Heart right ventricle (tissue), 16 donors: ENCODE data around the gene MIER2. TPM values are rescaled to one million over a fixed set of nuclear protein-coding genes. Genes with fewer than 3 reads are reported as not detected.

ENCODE experiments used
- ATAC-seq, 8 donors: fragments of 200-7000 bp; cut with Tn5 transposase; one replicate each; pipeline ENCODE4 v1.9.1; 2020; ENCODE audit warnings: mild to moderate bottlenecking in 8 of 8, moderate library complexity in 8 of 8, moderate number of reproducible peaks in 1 of 8
- DNase-seq, 2 donors: peaks; one replicate each; pipeline ENCODE4 v3.0.0-alpha.2; 2020
- H3K27ac ChIP-seq, 10 donors: fragments of 200-600 bp; sonication (generic) in 2 of 10; one replicate each; pipeline versions ENCODE4 v1.5.0 to v1.8.0; 2020 to 2022; ENCODE audit warnings: mild to moderate bottlenecking in 3 of 10
- H3K27me3 ChIP-seq, 7 donors: fragments of 200-600 bp; one replicate each; pipeline ENCODE4 v1.8.0; 2021 to 2022; ENCODE audit warnings: mild to moderate bottlenecking in 2 of 7
- H3K36me3 ChIP-seq, 9 donors: fragments of 200-600 bp; sonication (generic) in 1 of 9; one replicate each; pipeline versions ENCODE4 v1.5.0 to v1.8.0; 2020 to 2022; ENCODE audit warnings: mild to moderate bottlenecking in 2 of 9
- H3K4me1 ChIP-seq, 9 donors: fragments of 200-600 bp; sonication (generic) in 1 of 9; one replicate each; pipeline versions ENCODE4 v1.5.0 to v1.8.0; 2020 to 2022; ENCODE audit warnings: mild to moderate bottlenecking in 4 of 9
- H3K4me3 ChIP-seq, 10 donors: fragments of 200-600 bp; sonication (generic) in 2 of 10; one replicate each; pipeline versions ENCODE4 v1.5.0 to v1.8.0; 2020 to 2022; ENCODE audit warnings: mild to moderate bottlenecking in 7 of 10, moderate library complexity in 2 of 10
- H3K9me3 ChIP-seq, 11 donors: fragments of 200-600 bp in 10 of 11; sonication (generic) in 2 of 11; one replicate each; pipeline versions ENCODE4 v1.5.0 to v1.8.0; 2013 to 2022; ENCODE audit warnings: mild to moderate bottlenecking in 2 of 11, control low read depth in 1 of 11, moderate library complexity in 1 of 11
- CTCF ChIP-seq, 9 donors: fragments of 200-600 bp; sonication (generic) in 2 of 9; IDR thresholded peaks; one replicate each; pipeline versions ENCODE4 v1.5.0 to v1.8.0; 2021 to 2022; ENCODE audit warnings: antibody characterized with exemption in 9 of 9, mild to moderate bottlenecking in 5 of 9, moderate library complexity in 1 of 9
- WGBS, 2 donors: extraction: QIAGEN DNeasy Blood & Tissue Kit; methylation state at CpG; one replicate each; pipeline ENCODE4 v1.1.7; 2013; ENCODE audit warnings: inconsistent platforms in 1 of 2; 5-methylcytosine and 5-hydroxymethylcytosine counted together
- intact Hi-C, 10 donors: fragments of 100-400 bp; cut with DNase I; formaldehyde crosslinking; loops; one replicate each; pipeline versions ENCODE4 v1.11.1 to v1.14.2; 2022
- polyA plus RNA-seq, 2 donors: library from polyadenylated mRNA; stranded (reverse); fragments of 200-250 nt; gene quantifications; one replicate each; pipeline ENCODE4 v1.2.3, GENCODE V29; 2013
- total RNA-seq, 10 donors: library from RNA; stranded (reverse); fragmentation: NEBNext Ultra II Directional in 3 of 10; extraction: Animal tissue kit (Norgen Biotek cat#: 25700) in 3 of 10; gene quantifications; one replicate each; pipeline versions ENCODE4 v1.2.1 to v1.2.4, GENCODE V29; 2021 to 2023
- donor health status: Arrhythmogenic right ventricular cardiomyopathy.
- donor health status: ischemic (EF 13 %, LVEDD 7.1; RV severe dilation, severe dysfunction).
- donor health status: healthy with polysubstance abuse.
- donor health status: DM: no; HTN: yes; CAD: no.
- donor health status: DM: no; HTN: no; CAD: no.
- donor health status: ischemic (EF 25% LVEDD 6.9; RV normal size, moderate dysfunction).
- donor health status: ischemic (EF 25% LVEDD 5.7; RV mildly dilated, moderate dysfunction).
- donor health status: healthy.
- donor health status: DM: yes; HTN: yes; CAD: no.
- donor health status: Ischemic cardiomyopathy.
- donor health status: ischemic (EF 35%, LVEDD 5.7; RV mildly dilated, moderate dysfunction).
- donor health status: nonischemic (EF 11% LVEDD 7.7; RV severe dilation, severe dysfunction).
- donor health status: DM: yes; HTN: yes; CAD: no.
- donor health status: PGD.
- donor health status: ischemic (EF 29% LVEDD 5.4; RV normal size, mild dysfunction).
- donor health status: nonischemic (EF 23%, LVEDD 6.1; RV moderate dilation, normal function).

The MIER2 gene
- total and polyA plus RNA-seq, 12 donors, result 11.1 to 34.6 (median 17.6) TPM

DNA sequence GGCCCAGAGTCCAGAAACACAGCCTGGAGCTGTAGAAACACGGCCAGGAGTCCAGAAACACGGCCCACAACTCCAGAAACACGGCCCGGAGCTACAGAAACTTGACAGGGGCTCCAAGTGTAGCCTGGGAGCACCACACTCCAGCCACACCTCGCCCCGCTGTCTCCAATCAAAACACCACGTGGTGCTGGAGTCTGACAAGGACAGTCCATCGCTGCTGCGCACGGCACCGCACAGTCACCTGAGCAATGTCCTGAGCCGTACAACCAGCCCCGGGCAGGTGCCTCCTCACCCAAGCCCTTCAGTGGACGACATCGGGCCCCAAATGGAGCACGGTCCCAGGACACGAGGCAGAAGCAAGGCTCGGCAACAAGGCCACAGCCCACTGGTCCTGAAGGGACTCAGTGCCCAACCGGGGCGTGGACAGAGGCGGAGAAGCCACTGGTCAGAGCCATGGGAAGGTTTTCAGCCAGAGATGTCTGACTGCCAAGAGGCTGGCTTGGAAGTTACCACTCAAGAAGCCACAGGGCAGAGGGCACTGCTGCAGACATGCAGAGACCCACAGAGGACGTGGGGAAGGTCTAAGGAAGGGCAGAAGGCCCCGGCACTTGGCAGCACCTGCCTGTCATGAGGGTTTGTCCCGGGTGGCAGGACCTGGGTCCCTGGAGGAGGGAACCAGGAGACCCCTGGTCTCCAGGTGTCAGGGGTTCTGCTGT is 33.7 kb downstream of the MIER2 start:
- H3K4me3 ChIP-seq, result peak overlapping the region; percentile 27 to 59 (median 46)

GRCh38 chr19:310141-310651 is 34.4 kb downstream of the MIER2 start:
- peaks cover 12 to 84% (median 34%) of the 10 kb centered on the region in 9 donors for H3K36me3 ChIP-seq

More for the DNA sequence above, 33.7 kb downstream of the MIER2 start:
- peaks cover 0 to 35% (median 3%) of the 10 kb centered on the region in 9 donors for H3K4me1 ChIP-seq
- H3K9me3 ChIP-seq, result no peaks in the 10 kb centered on the region
- 73 to 82% methylated on average over 24 of the region's 24 CpGs for WGBS, 2 donors
- DNase-seq (peak in 1 of 2 donors; percentile 5), ATAC-seq (peak in 5 of 8 donors; percentile 29 to 60 (median 50))
- intact Hi-C loops, result no loop called here
- H3K27ac ChIP-seq, result peak overlapping the region; percentile 65 to 95 (median 86)
- H3K36me3 ChIP-seq, result peaks cover 12 to 84% (median 30%) of the 10 kb centered on the region in 9 donors
- TF ChIP-seq CTCF (IDR thresholded peaks at IDR 0.05), result no peak
- H3K27me3 ChIP-seq, result no peaks in the 10 kb centered on the region

GRCh38 chr19:309206-309565 is 35.4 kb downstream of the MIER2 start:
- intact Hi-C loops, result loop anchor here in 1 of 10 donors (5.0 kb wide), 1 partner anchor 33 kb away; the partner anchor contains the start of gene MIER2
- Histone ChIP-seq H3K27me3 (no peaks in the 10 kb centered on the region), H3K4me1 (peaks cover 0 to 34% (median 0%) of the 10 kb centered on the region in 9 donors), H3K36me3 (peaks cover 12 to 81% (median 29%) of the 10 kb centered on the region in 9 donors), H3K9me3 (no peaks in the 10 kb centered on the region), H3K4me3 (peak overlapping the region; percentile 11 to 51 (median 42)), H3K27ac (peak overlapping the region in 9 of 10 donors; percentile 43 to 86 (median 73))
- ATAC-seq, result no peak
- peak in 1 of 2 donors; percentile 1 for DNase-seq
- 61 to 73% methylated on average over 14 of the region's 14 CpGs for WGBS, 2 donors
- no peak for TF ChIP-seq CTCF (IDR thresholded peaks at IDR 0.05)

More at GRCh38 chr19:310141-310651, 34.4 kb downstream of the MIER2 start:
- Histone ChIP-seq H3K4me3 (peak overlapping the region; percentile 2 to 59 (median 46)), H3K9me3 (no peaks in the 10 kb centered on the region), H3K4me1 (peaks cover 0 to 35% (median 0%) of the 10 kb centered on the region in 9 donors), H3K27me3 (no peaks in the 10 kb centered on the region), H3K27ac (peak overlapping the region in 9 of 10 donors; percentile 65 to 95 (median 86))
- no peak for TF ChIP-seq CTCF (IDR thresholded peaks at IDR 0.05)
- intact Hi-C loops, result no loop called here
- ATAC-seq (peak in 3 of 8 donors; percentile 4 to 68 (median 18)), DNase-seq (peak in 1 of 2 donors; percentile 5)
- WGBS, 2 donors, result 47 to 63% methylated on average over 30 of the region's 30 CpGs

DNA sequence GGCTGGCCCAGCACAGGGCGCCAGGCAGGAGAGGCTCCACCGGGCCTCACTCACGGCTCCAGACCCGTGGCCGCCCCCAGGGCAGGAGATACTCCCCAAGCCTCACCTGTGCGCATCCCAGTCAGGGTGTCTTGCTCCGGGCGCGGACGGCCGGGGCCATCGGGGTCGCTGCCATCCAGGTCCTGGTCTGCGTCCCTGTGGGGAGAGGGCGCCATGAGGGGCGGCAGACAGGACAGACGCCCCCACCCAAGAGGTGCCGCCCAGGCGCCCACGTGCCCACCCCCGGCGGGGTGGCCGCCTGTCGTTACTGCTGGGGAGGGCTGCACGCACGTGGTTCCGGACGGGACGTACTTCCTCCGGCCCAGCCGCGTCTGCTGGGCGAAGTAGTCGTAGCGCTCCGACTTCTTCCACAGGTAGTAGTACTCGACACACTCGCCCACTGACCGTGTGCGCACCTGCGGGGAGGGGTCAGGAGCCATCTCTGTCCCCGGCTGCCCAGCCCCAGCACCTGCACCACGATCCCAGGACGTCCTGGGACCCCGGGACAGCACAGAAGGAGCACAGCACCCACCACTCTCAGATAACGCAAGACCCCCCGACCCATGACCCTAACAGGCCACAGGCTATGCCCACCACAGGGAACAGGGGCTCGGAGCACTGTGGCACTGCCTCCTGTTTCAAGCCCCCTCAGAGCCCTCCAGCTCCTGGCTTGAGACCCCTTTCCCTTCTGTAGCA is 36.0 kb downstream of the MIER2 start:
- TF ChIP-seq CTCF (IDR thresholded peaks at IDR 0.05), result no peak
- intact Hi-C loops, result loop anchor here in 1 of 10 donors (5.0 kb wide), 1 partner anchor 34 kb away; the partner anchor contains the start of gene MIER2
- H3K4me1 ChIP-seq, result peaks cover 0 to 33% (median 0%) of the 10 kb centered on the region in 9 donors
- H3K27me3 ChIP-seq, result no peaks in the 10 kb centered on the region
- peak in 6 of 8 donors; percentile 8 to 33 (median 22) for ATAC-seq
- peak in 1 of 2 donors; percentile 2 for DNase-seq
- H3K4me3 ChIP-seq, result peak overlapping the region; percentile 17 to 51 (median 42)
- peaks cover 12 to 76% (median 29%) of the 10 kb centered on the region in 9 donors for H3K36me3 ChIP-seq
- 85 to 94% methylated on average over 45 to 48 of the region's 48 CpGs for WGBS, 2 donors
- H3K27ac ChIP-seq, result peak overlapping the region in 9 of 10 donors; percentile 43 to 86 (median 73)
- H3K9me3 ChIP-seq, result no peaks in the 10 kb centered on the region
